SW 1271 (cell line): ENCODE data around the gene FAM120A.
"Not testable (repeated sequence)": the region's sequence is repeated elsewhere in the genome, so short reads cannot be mapped to it uniquely, and the experiment has no call there.

ENCODE experiments used
- DNase-seq, 2 experiments: peaks; one replicate each; lab custom pipeline; 2025; lab: John Stamatoyannopoulos, UW

FAM120A gene

GRCh38 chr9:93511228-93511627, 59.7 kb downstream of the FAM120A start:
- not testable (repeated sequence) for DNase-seq

GRCh38 chr9:93512170-93512812, 60.8 kb downstream of the FAM120A start:
- DNase-seq = not testable (repeated sequence)

- no peak for DNase-seq
These were observed 62.1 kb downstream of the FAM120A start for GRCh38 chr9:93513606-93514005.

GRCh38 chr9:93517331-93517730, 65.8 kb downstream of the FAM120A start:
- no peak for DNase-seq

GRCh38 chr9:93520523-93520922, 69.0 kb downstream of the FAM120A start:
- DNase-seq = no peak

- no peak for DNase-seq
These were observed 71.3 kb downstream of the FAM120A start for GRCh38 chr9:93522736-93523135.

GRCh38 chr9:93523518-93524144, 72.1 kb downstream of the FAM120A start:
- no peak for DNase-seq

- no peak for DNase-seq
These were observed 74.0 kb downstream of the FAM120A start for GRCh38 chr9:93525476-93525875.

- DNase-seq = no peak
These were observed 79.9 kb downstream of the FAM120A start for GRCh38 chr9:93531374-93531773.

GRCh38 chr9:93532141-93532540, 80.7 kb downstream of the FAM120A start:
- DNase-seq = no peak

- DNase-seq = no peak
These were observed 82.4 kb downstream of the FAM120A start for GRCh38 chr9:93533863-93534262.

GRCh38 chr9:93536167-93536566, 84.7 kb downstream of the FAM120A start:
- no peak for DNase-seq

GRCh38 chr9:93536874-93537273, 85.4 kb downstream of the FAM120A start:
- no peak for DNase-seq

GRCh38 chr9:93540305-93540704, 88.8 kb downstream of the FAM120A start:
- DNase-seq = no peak

GRCh38 chr9:93541005-93541404, 89.5 kb downstream of the FAM120A start:
- DNase-seq = no peak

GRCh38 chr9:93541581-93542349, 90.3 kb downstream of the FAM120A start:
- DNase-seq = no peak

GRCh38 chr9:93543117-93543516, 91.6 kb downstream of the FAM120A start:
- no peak for DNase-seq

- no peak for DNase-seq
These were observed 94.9 kb downstream of the FAM120A start for GRCh38 chr9:93546356-93546755.

GRCh38 chr9:93549611-93550010, 98.1 kb downstream of the FAM120A start:
- DNase-seq = no peak

- DNase-seq = no peak
These were observed 101.4 kb downstream of the FAM120A start for GRCh38 chr9:93552923-93553322.

GRCh38 chr9:93555370-93555769, 103.9 kb downstream of the FAM120A start:
- no peak for DNase-seq

GRCh38 chr9:93557366-93558137, 106.1 kb downstream of the FAM120A start:
- DNase-seq = no peak
